Transverse colon (tissue), 4 donors: ENCODE measurements around the gene GNB1L.

Experiments used
- POLR2AphosphoS5 ChIP-seq, 3 donors: sonication (generic); formaldehyde crosslinking; IDR thresholded peaks; one replicate each; pipeline ENCODE4 v1.6.1; 2016; ENCODE audit warnings: antibody characterized with exemption in 3 of 3
- TF ChIP-seq, protein P1 (sequence below), 5 experiments: fragments of 200-600 bp in 3 of 5; fragments of 450-650 bp in 2 of 5; sonication (generic) in 3 of 5; IDR thresholded peaks; 1 replicate in 2 of 5; 2 replicates in 3 of 5; pipeline ENCODE4 v1.5.1; 2016 to 2017; ENCODE audit warnings: antibody characterized with exemption in 5 of 5, inconsistent platforms in 3 of 5, mild to moderate bottlenecking in 2 of 5, moderate library complexity in 1 of 5

DNA sequence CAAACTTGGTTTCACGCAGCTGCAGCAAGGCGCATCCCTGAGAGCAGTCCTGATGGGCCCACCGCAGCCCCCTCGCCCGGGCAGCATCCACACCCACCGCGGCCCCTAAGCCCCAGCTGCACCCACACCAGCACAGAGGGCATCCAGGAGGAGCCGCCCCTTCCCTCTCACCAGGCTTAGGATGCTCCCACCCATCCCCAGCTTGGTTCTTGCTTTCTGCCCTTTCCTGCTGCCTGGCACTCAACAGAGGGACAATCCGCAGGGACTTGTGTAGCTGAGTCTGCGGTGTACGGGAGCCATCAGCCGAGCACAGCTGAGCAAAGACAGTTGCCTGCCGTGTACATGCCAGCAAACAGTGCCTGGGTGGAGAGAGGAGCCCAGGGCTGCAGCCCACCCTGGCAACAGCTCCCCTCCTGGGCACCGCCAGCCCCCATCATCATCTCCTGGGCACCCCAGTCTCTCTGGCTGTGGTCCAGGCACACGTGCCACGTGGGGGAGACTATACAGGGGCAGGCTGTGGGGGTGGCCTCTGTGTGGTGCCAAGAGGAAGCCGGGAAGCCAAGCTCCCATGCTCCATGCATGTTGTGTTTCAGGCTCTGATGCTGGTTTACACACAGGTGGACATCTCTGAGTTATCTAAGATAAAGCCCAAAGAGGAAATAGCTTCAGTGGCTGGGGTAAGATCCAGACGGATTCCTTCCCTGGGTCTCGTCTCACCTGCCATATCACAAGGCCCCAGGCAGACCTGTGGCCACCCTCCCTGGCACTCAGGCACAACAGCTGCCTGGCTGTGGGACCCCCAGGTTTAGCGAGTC lies 36.0 kb upstream of the GNB1L start:
- TF ChIP-seq, protein P1, sequence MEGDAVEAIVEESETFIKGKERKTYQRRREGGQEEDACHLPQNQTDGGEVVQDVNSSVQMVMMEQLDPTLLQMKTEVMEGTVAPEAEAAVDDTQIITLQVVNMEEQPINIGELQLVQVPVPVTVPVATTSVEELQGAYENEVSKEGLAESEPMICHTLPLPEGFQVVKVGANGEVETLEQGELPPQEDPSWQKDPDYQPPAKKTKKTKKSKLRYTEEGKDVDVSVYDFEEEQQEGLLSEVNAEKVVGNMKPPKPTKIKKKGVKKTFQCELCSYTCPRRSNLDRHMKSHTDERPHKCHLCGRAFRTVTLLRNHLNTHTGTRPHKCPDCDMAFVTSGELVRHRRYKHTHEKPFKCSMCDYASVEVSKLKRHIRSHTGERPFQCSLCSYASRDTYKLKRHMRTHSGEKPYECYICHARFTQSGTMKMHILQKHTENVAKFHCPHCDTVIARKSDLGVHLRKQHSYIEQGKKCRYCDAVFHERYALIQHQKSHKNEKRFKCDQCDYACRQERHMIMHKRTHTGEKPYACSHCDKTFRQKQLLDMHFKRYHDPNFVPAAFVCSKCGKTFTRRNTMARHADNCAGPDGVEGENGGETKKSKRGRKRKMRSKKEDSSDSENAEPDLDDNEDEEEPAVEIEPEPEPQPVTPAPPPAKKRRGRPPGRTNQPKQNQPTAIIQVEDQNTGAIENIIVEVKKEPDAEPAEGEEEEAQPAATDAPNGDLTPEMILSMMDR (IDR thresholded peaks at IDR 0.05): no peak
- no peak for TF ChIP-seq POLR2AphosphoS5 (IDR thresholded peaks at IDR 0.05)
